GM21529 (cell line): ENCODE results near the gene STRN4.
"Not testable (repeated sequence)": the region's sequence is repeated elsewhere in the genome, so short reads cannot be mapped to it uniquely, and the experiment has no call there.

ENCODE experiments used
- ATAC-seq: cut with Tn5 transposase; IDR thresholded peaks from one replicate; pipeline ENCODE4 v1.9.1; 2021; ENCODE audit not compliant: unreplicated experiment

STRN4 gene, protein sequence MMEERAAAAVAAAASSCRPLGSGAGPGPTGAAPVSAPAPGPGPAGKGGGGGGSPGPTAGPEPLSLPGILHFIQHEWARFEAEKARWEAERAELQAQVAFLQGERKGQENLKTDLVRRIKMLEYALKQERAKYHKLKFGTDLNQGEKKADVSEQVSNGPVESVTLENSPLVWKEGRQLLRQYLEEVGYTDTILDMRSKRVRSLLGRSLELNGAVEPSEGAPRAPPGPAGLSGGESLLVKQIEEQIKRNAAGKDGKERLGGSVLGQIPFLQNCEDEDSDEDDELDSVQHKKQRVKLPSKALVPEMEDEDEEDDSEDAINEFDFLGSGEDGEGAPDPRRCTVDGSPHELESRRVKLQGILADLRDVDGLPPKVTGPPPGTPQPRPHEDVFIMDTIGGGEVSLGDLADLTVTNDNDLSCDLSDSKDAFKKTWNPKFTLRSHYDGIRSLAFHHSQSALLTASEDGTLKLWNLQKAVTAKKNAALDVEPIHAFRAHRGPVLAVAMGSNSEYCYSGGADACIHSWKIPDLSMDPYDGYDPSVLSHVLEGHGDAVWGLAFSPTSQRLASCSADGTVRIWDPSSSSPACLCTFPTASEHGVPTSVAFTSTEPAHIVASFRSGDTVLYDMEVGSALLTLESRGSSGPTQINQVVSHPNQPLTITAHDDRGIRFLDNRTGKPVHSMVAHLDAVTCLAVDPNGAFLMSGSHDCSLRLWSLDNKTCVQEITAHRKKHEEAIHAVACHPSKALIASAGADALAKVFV

DNA sequence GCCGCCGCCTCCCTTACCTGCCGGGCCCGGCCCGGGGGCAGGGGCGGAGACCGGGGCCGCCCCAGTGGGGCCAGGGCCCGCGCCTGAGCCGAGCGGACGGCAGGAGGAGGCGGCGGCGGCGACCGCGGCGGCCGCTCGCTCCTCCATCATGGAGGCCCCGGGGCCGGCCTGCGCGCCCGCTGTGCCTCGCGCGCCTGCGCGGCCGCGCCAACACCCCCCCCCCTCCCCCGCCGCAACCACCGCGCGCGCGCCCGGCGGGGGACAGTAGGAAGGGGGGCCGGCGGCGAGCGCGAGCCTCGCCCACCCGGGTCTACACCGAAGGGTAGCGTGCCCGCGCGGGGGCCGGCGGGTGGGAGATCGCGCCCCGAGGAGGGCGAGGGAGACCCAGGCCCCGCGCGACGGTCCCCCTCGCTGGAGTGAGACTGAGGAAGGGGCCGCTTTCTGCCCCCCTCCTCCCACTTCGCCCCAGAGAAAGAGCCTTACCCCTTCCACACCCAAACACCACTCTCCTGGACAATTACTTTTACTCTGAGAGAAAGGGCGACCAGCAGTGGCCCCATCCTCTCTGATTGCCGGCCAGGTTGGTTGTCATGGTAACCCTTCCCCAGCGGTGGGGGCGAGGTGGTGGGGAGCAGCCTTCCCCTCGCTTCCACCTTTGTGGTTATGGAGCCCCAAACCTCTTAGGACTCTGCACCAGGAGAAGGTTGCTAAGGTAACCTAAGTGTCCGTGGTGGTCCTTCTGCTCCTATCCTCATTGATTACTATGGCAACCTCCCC lies at the start of gene STRN4:
Gene STRN4 (minus strand): TSS at position 170 of the 777 bp plus-strand sequence. CDS start 20 bp downstream, at position 150.
- ATAC-seq: peak; percentile 44

DNA sequence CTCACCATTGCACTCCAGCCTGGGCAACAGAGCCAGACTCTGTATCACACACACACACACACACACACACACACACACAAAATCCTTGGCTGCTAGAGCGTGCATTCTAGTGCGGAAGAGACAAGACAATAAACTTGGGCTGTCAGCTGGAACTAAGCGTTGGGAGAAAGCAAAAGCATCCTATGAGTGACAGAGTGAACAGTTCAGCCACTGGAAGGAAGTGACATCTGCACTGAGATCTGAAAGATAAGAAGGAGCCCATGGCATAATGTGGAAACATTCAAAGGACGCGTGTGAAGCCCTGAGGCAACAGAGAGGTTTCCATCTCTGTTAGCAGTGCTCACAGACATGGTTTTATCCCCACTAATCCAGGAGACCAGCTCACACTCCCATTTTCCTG lies 45.7 kb upstream of the STRN4 start:
- ATAC-seq: no peak

DNA sequence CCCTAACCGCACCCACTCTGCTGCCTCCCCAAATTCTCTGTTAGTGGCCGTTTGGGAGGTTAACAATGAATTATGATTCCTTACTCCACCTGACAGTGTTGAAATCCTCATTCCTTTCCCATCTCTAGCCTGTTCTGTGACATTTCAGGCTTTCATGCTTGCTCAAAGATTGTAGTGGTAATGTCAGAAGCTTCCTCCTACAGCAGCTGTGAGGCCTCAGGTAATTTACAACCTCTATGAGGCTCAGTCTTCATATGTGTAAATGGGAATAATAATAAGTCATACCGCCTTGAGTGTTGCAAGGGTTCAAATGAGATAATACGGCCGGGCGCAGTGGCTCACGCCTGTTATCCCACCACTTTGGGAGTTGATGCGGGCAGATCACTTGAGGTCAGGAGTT lies 43.1 kb upstream of the STRN4 start:
- ATAC-seq: no peak

DNA sequence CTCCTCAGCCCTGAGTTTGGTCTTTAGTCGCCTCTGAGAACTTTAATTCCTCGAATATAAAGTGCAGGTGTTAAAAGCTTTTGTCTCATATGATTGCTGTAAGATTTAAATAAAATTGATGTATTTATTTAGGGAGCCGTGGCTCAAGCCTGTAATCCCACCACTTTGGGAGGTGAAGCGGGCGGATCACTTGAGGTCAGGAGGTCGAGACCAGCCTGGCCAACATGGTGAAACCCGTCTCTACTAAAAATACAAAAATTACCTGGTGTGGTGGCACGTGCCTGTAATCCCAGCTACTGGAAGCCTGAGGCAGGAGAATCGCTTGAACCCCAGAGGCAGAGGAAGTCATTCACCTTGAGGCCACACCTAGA lies 42.7 kb upstream of the STRN4 start:
- ATAC-seq: no peak

DNA sequence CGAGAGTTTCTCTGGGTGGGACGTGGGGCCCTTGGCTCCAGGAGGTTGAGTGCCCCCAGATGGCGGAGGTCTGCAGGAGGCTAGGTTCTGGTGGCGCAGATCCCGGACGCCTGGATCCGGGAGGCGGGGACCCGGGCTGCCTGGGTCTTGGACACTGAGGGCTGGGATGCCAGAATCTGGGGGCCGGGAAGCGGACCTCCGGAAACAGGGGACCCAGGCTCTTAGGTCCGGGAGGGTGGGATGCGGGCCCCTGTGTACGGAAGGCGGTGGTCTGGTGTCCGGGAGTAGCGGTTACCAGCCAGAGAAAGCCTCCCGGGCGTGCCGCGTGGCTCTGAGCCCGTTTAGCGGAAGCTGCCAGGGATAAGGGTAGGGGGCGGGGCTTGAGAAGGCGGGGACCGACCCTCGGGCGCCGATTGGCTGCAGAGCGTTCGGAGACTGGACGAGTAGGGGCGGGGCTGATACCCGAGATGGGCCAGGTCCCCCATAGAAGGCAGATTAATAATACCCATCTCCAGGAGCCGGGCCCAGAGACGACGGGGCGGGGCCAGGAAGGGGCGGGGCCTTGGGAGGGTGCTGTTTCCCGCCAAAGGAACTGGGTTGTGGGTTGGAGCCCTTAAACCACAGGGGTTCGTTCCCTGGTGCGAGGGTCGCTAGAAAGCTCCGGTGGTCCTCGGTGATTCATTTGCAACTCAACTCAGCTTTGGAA lies 42.2 kb upstream of the STRN4 start, which contains the start of gene SLC1A5:
Gene SLC1A5 (minus strand): TSS at position 333 of the 706 bp plus-strand sequence. CDS start 629 bp downstream, outside the sequence.
- ATAC-seq: peak; percentile 59

DNA sequence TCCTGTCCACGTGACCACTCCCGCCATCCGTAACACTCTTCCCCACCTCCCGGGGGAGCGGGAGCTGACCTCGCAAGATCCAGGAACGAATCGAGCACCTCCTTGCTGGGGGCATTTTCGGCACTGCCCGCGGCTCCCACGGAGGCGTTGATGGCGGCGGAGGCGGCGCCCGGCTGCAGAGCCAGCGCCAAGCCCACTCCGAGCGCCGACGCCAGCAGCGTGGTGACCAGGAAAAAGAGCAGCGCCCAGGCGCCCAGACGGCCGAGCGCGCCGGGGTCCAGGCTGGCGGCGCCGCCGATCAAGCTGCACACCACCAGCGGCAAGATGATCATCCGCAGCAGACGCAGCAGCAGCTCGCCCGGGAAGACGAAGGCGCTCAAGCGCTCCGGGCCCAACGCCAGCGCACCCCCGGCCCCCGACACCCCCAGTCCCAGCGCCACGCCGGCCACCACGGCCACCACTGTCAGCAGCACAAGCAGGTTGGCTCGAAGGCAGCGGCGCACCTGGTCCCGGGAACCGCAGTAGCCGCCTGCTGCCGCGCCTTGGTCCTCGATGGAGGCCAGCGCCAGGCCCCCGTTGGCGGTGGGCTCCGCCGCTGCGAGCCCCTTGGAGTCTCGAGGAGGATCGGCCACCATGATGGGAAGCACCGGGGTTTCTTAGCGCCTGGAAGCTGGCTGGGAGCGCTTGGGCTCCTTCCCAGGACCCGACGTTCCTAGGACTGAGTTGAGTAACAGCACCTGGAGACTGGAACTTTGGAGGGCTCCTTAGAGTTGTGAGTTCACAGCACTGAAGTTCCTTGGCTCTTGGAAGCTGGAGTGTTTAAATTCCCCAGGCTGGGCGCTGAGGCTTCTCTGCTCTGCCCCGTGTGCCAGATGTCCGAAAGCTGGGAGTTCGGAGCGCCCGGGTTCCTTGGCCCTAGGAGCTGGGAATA lies 41.3 kb upstream of the STRN4 start:
- no peak for ATAC-seq

DNA sequence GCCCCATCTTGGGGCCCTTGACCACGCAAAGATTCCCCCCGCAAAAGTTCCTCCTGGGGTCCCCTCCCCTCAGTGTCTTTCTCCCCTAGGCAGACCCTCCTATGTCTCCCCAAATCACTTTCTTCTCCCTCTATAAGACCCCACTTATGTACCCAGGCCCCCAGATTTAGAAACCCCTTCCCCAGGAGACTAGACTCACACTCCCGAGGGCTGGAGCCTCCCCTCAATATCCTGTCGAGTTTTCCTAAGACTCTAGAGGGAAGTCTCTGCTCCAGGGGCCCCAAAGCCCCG lies 40.7 kb upstream of the STRN4 start:
- ATAC-seq: no peak

DNA sequence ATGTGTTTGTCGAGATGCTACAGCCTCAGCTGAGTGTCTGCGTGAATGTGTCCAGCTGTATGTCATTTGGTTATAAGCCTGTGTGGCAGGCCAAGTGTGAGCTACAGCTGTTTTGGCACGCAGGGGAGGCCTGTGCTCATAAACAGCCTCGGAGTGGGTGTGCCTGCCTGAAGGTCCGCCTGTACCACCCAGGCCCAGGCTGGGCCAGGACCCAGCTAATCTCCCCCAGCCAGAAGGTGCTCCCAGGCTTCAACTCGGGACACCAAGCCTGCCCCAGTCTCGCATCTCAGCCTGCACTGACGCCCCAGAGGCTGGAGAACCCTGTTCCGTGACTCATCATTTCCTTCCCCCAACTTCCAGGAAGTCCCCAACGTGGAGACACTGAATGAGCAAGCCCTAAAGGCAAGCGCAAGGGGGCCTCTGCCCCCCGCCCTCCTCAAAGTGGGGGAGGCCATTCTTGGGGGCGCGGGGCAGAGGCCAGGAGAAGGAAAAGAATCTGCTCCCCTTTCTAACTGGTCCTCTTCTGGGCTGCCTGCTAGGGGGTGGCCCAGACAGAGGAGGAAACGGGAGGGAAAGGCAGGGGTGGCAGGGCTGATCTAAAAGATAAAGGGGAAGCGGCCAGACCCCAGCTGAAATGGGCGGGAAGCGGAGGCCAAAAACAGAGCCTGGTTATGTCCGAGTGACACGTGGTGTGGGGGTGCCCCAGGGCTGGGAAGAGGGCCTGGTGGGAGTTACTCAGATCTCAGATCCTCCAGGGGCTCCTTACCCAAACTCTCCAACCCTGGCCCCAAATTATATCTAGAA lies 40.2 kb upstream of the STRN4 start:
- ATAC-seq: no peak

DNA sequence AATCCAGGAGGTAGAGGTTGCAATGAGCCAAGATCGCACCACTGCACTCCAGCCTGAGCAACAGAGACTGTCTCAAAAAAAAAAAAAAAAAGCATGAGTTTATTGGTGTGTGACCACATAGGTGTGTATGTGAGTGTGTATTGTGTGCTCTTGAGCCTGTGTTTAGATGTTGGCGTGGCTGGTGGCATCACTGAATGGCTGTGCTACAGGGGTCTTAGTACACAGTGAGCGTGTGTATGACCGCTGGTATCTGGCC lies 39.7 kb upstream of the STRN4 start:
- ATAC-seq: no peak

DNA sequence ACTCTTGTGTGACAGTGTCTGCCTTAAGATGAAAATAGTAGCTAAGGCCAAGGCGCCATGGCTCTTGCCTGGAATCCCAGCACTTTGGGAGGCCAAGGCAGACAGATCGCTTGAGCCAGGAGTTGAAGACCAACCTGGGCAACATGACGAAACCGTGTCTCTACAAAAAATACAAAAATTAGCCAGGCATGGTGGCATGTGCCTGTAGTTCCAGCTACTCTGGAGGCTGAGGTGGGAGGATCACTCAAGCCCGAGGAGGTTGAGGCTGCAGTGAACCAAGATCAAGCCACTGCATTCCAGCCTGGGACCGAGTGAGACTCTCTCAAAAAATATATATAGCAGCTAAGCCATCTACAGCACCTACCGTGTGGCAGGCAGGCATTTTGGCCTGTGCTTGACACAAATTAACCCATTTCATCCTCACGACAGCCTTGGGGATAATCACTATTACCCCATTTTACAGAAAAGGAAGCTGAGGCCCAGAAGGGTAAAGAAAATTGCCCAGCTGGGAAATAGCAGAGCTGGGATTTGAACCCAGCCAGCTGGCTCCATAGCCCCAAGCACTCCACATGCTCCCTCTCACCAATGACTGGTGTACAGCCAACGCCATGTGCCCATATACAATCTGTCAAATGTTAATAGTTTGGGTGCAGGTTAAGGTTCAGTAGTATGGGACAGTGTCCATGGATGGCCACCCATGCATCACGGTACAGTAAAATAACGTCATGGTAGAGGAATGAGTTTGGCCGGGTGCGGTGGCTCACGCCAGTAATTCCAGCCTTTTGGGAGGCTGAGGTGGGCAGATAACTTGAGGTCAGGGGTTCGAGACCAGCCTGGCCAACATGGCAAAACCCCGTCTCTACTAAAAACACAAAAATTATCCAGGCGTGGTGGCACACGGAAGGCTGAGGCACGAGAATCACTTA lies 39.1 kb upstream of the STRN4 start:
- no peak for ATAC-seq

DNA sequence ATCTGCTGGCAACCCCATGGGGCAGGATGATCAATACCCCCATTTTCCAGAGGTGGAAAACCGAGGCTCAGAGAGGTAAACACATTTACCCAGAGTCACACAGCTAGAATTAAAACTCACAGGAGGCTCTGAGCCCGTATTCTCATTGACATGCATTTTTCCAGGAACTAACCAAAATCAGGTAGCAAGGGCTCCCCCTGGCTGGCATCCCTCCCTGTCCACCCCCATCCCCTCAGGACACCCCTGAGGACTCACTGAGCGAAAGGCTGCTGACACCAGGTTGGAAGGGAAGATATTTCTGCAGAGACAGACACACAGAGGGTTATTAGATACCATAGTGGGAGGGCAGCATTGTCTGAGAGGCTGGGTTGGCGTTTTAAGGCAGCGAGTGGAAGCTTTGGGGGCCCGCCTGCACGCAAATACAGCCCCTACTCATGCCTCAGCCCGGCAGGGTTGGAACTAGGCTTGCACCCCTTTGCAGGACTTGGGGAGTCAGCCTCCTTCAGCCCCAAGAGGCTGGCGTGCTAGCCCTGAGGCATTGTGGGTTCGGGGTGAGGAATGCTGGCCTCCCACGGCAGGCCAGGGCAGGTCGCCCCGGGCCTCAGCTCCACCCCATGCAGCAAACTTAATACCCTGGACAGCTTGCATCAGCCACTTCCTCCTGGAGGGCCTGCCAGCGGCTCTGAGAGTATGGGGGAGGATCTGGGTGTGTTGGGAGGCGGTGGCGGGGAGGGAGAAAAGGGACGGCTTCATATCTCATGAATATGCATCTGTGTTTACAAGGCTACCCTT lies 38.2 kb upstream of the STRN4 start:
- peak; percentile 51 for ATAC-seq

DNA sequence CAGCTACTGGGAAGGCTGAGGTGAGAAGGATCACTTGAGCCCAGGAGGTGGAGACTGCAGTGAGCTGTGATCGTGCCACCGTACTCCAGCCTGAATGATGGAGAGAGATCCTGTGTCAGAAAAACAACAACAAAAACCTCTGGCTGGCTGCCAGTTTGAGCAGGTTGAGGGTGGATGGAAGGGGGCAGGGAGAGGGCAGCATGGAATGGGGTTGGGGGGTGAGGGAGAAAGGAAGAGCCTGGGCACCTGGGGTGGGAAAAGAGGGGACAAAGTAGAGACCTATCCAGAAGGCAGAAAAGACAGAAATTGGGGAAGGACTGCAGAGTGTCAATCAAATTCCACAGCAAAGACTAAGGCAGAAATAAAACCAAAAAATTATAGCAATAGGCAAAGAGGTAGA lies 37.4 kb upstream of the STRN4 start:
- no peak for ATAC-seq

DNA sequence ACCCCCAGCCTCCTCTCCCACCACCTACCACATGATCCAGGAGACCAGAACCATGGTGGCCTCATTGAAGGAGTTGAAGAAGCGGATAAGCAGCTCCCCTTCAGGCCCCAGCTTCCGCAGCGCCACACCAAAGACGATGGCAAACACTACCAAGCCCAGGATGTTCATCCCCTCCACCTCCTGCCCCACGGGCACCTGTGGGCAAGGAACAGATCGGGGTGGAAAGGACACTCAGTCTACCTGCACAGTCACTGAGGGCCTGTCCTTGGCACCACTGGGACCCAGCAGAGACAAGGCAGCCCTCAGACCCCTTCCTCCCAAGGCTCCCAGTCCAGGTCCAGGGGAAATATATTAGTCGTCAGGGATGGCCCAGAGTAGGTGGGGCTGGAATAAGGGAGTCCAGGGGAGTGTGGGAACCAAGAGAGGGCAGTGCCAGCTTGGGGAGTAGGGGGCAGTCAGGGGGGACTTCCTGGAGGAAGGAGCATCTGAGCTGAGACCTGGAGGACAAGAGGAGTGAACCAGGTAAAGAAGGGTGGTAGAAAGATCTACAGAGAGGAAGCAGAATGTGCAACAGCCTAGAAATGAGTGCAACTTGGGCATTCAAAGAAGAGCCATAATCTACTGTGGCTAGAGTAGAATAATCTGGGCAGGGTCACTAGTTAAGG lies 36.2 kb upstream of the STRN4 start:
- ATAC-seq: no peak

DNA sequence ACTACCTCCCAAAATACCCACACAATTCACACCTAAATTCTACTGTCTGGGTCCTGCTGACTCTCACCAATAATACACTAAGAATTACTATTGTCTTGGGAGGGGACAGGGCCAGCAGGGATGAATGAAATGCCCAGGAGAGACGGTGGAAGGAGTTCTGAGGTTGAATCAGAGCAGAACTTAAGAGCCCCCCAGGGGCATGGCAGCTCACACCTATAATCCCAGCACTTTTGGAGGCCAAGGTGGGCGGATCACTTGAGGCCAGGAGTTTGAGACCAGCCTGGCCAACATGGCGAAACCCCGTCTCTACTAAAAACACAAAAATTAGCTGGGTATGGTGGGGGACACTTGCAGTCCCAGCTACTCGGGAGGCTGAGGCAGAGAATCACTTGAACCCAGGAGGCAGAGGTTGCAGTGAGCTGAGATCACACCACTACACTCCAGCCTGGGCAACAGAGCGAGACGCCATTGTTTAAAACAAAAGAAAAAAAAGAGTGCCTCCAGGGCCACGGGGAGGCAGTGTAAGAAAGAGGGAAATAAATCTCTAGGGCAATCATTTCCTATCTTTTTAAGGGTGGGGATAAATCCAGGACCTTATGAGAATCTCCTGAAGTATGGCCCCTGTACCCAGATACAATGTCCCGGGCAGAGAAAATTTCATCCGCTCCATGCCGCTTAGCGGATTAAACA lies 31.9 kb upstream of the STRN4 start:
- not testable (repeated sequence) for ATAC-seq

DNA sequence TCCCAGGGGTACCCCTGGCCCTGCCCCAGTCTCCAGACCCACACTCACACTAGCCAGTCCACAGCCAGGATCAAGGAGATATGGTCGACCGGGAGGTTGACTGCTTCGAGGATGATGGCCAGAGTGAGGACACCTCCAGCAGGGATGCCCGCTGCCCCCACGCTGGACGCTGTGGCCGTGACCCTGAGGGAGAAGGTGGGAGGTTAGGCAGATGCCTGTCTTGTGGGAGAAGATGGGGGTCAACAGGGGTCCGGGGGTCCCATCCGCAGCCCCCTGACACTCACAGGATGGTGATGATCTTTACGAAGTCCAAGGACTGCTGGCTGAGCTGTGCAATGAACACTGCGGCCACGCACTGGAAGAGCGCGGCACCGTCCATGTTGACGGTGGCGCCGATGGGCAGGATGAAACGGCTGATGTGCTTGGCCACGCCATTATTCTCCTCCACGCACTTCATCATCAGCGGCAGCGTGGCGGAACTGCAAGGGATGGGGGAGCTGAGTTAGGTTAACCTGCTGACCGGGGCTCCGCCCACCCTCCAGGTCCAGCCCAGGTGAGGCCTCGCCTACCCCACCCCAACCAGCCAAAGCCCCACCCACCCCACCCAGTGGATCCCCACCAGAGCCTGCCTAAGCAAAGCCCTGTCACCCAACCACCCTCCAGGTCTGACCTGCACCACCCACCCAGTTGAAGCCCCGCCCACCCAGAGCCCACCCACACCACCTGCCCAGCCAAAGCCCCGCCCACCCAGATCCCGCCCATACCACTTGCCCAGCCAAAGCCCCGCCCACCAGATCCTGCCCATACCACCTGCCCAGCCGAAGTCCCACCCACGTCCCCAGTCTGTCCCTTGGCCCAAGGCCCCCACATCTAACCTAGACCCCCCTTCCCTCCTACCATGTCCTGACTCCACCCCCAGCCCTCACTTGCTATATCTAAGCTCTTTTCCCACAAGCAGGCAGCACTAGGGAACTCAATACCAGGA lies 31.0 kb upstream of the STRN4 start:
- no peak for ATAC-seq
